ENCODE measurements around the gene CDC42BPB.

Gene CDC42BPB

DNA sequence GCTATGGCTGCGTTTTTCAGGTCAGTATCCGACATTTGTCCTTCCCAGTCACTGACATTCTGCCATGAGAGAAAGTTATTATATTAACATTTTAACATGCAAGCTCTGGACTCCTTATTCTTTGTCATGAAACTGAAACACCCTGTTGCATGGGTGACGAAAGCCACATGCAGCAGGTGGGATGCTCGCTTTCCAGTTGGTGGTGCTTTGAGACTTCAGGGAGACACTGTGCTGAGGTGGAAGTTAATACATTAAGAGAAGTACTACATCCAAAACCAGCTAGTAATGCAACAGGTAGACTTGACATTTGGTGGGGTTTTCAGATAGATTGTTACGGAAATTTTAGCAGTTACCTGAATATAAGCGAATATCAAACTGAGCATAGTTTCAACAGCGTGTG lies 167.7 kb downstream of the CDC42BPB start:
- no peak for DNase-seq

DNA sequence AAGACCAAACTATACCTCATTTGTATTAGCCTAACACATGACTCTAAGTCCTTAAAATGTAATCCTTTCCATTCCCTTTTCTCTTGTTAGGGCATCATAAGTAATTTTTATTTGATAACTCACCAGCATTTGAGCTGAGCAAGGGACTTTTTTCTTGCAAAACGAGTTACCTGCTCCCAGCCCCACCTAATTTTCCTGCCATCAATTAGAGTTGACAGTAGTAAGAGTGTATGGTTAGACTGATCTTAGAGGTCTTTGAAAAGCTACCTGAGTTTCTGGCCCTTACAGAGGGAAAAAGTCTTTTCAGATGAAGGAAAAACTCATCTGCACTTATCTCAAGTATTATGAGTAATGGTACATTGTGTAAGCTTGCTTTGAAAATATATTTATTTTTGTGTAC lies 168.6 kb downstream of the CDC42BPB start:
- DNase-seq, result no peak

DNA sequence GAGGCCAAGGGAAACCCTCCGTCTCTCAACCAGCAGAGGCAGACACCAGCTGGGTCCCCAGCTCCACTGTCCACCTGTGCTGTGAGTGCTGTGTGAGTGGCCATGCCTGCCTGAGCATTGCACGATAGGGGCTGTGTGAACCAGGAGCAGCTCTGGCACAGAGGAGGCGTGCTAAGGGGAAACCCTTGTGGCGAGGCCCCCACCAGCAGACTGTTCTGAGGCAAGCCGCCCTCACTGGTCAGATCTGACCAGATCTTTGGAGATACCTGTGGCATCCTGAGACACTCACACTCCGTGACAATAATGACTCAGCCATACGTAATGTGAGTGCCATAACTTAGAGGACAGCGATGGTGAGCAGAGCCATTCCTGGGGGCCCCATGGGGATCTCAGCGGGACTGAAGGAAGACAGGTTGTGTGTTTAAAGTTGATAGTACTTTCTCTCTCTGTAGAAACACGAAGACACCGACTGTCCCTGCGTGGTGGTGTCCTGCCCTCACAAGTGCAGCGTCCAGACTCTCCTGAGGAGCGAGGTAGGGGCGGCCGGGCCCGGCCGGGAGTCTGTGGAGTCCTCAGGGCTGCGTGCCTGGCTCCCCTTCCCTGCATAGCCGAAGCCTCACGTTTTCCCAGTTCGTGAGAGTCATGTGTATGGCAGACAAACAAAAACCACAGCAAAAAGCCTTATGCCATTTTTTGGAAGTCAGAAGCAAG lies 171.5 kb downstream of the CDC42BPB start:
- DNase-seq, result no peak

DNA sequence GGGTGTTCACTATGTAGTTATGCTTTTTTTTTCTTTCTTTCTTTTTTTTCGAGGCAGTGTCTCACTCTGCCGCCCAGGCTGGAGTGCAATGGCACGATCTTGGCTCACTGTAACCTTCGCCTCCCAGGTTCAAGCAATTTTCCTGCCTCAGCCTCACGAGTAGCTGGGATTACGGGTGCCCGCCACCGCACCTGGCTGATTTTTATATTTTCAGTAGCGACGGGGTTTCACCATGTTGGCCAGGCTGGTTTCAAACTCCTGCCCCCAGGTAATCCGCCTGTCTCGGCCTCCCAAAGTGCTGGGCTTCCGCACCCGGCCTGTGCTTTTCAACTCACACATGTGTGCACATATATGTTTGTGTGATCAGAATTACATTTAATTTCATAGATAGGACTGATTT lies 173.8 kb downstream of the CDC42BPB start:
- no peak for DNase-seq

DNA sequence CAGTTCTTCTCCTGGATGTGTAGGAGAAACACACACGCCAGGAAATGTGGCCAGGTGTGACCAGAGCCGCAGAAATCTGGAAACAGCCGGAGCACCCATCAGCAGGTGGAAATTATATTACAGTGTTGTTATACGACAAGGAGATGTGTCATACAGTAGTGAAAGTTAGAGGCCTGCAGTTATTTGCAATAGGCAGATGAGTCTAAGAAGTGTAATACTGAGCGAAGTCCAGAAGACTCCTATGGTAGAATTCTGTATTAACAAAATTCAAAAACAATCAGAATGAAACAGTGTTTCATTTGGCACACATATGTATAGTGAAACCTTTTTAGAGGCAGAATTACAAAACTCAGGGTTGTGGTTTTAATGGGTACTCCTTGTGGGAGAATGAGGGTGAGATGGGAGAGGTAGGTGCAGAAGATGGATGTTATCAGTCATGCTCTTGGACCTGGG lies 174.2 kb downstream of the CDC42BPB start:
- no peak for DNase-seq
